ENCODE data around the gene PAPPA2.

The PAPPA2 gene

GRCh38 chr1:176877557-176877956 lies 414.6 kb downstream of the PAPPA2 start:
- no peak for DNase-seq

DNA sequence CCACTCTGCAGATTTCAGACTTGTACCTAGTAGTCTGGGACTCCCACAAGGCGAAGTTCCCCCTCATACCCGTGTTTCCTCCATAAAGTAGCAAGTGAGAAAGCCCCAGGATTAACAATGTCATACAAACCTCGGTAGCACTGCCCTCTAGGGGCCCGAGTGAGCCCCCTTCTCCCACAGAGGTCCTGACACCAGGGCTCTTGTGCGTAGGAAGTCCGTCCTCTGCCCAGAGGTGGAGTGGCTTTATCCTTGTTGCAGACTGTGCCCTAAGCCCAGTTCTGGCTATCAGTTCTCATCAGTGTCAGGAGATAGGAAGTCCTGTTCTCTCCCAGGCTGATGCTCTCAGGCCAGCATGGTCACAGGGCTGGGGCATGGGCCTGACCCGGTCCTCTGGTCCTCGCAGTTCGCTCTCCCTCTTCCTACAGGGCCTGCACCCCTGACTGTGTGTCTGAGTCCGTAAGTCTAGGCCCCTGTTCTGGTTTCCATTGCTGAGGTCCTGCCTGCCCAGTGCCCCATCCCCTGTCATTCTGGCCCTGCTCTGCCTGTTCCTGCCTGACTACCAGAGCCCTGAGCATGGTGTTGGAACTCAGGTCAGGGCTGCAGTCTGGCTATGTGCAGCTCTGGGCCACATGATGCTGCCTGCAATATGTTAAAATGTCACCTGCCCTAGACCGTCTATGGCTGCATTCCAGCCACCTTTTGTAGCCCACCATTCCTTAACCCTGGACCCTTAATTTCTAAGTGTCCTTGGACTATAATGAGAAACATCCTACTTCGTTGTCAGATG lies 416.0 kb downstream of the PAPPA2 start:
- no peak for DNase-seq

DNA sequence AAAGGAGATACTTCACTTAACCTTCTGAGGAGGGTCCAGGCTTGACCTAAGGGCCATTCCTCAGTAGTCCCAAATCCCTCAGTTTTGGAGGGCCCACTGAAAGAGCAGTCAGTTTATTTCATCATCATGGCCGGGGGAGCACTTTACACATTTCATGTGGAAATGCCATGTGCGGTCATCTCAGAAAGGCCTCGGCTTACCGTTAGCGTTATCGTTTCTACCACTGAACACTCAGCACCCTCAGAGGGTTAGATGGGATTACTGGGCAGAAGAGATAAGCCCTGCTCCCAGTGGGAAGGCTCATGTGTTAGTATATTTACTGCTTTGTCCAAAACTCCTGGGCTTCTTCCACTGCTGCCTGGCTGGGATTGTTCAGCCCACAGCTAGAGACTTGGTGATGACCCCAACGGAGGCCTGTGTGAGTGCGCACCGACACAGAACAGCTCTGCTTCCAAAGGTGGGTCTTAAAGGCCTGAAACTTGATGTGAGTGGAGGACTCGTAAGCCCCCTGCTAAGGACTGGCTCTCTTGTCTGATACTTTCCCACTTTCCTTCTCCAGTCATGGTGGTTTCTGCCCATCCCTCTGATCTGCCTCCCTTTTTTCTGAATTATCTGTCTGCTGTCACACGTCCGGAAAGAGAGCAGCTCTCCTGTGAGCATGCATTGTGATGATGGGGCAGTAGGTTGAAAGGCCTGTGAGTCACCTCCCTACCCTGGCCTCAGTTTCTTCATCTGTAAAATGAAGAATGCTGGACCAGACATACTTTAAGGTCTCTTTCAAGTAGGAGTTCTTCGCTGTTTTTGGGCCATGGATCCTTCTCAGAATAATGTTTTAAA lies 417.0 kb downstream of the PAPPA2 start:
- DNase-seq = no peak

DNA sequence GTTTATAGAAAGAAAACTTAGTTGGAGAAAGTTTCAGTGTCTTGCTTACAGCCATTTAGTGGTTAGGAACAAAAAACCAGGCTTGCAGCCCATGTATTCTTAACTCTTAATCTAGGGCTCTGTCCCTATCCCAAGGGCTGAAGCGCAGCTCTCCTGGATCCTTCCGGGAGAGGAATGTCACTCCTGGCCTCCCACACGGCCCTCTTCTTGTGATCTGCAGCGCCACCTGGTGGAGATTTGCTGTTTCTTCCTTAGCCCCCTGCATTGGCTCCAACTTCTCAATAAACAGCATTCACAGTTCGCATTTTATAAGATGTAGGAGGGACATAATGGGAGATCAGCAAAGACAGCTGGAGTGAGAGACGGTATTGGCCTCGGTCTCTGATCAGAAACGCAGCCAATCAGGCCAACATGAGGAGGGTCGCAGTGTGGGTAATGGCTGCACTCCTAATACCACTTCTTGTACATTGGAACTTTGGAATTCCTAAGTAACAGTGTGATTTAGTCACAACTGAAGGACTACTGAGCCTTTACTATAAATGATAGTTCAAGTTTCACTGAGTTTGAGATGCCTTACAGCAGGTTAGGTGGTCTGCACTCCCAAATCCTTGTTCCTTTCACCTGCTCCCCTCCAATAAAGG lies 418.1 kb downstream of the PAPPA2 start:
- DNase-seq = peak; percentile 62

DNA sequence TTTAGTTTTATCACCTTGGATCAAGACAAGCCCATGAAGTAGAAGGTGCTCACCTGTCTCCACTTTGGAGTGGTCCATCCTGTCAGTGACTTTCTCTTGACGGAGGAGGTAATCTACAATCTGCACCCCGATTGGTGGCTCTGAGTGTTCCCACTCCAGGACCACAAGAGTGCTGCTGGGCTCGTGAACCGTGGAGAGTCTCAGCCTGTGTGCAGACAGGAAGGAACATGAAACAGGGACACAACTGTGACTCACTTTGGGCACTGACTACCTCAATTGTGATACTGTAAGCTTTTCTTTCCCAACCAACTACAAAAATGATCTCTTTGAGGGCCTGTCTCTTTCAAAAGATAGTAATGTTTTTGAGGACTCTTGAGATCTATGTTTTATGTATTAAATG lies 421.3 kb downstream of the PAPPA2 start:
- DNase-seq = no peak

DNA sequence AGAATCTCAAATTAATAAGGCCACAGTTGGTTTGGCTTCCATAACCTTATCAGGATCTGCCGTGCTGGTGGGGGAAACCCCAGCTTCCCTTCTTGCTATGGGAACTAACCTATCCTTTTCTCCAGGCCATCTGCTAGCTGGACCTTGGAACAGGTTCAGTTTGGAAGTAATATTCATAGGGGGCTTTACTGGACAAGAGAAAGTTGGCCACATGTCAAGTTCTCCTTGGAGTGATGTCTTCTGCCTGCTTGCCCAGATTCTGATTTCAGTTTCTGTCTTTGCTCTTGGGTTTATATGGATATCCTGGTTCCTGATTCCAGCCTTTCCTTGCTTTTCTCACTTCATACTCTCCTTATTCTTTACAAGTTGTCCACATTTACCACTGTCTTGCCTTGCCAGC lies 421.9 kb downstream of the PAPPA2 start:
- no peak for DNase-seq

DNA sequence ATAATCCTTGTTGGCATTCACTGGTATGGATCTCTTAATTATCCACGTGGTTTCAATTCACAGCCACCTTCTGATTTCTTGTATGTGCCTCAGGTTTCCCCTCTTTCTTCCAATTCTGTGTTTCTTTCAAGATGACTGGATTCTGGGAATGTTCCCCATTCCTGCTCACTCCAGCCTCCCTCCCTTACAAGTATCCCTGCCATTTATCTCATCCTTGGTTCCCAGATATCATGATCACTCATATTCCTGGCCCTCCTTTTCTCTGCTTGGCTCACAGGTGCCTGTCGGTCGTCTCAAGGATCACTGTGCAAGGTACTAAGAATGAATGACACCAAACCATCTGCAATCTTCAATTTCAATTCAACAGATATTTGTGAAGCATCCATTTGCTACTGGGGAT lies 422.4 kb downstream of the PAPPA2 start:
- no peak for DNase-seq

- no peak for DNase-seq
Observed at GRCh38 chr1:176885751-176886150, 422.8 kb downstream of the PAPPA2 start.

DNA sequence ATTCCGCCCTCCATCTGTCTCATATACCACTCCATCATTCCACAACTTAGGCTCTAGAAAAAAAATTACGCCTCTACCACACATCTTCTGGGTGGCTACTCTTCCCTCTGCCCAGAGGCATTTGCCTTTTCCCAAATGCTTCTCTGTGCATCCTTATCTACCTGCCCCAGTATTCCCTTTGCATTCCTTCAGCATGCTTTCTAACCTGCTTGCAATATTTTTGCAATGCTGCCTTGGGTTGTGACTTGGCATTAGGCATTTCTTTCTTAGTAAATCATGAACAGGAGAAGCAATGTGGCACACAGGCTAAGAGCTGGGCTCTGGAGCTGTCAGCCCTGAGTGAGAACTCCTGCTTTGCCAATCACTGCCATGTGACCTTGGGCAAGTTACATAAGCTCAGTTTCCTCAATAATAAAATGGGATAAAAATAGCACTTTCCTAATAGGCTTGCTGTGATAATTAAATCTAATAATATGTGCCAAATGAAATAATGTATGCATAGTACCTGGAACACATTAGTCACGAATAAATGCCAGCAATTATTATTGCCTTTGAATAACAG lies 425.6 kb downstream of the PAPPA2 start:
- DNase-seq = no peak

- DNase-seq = no peak
Observed at GRCh38 chr1:176893625-176894352, 430.8 kb downstream of the PAPPA2 start.

DNA sequence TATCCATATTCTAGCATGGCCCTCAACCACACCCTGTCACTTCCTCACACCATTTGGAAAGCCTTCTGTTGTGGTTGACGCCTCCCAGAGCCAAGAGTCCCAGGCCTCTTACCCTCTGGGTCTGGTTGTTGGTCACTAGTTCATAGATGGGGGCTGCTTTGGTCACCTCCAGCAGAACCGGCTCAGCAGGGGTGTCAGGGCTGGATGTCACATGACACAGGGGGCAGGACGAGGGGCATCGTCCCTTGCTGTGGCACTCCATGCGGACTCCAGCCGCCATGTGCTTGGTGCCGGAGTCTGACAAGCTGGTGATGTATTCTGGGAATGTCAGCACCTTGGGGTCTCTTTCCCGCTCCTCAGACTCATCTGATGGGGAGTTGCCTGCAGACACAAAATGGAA lies 431.5 kb downstream of the PAPPA2 start:
- no peak for DNase-seq
